GM12878 (cell line): ENCODE data around the gene IRGQ. TPM values are rescaled to one million over a fixed set of nuclear protein-coding genes. Genes with fewer than 3 reads are reported as not detected.

ENCODE experiments used
- ATAC-seq: fragments of 200-7000 bp; cut with Tn5 transposase; 3 replicates; pipeline ENCODE4 v1.9.1; 2020; ENCODE audit warnings: mild to moderate bottlenecking, moderate library complexity
- BruUV-seq: library from RNA; stranded (reverse); fragments of 400-500 nt; replicated peaks from 2 replicates; lab custom pipeline; 2021; lab: Mats Ljungman, UMichigan
- CTCF ChIA-PET: fragments of 300-600 bp; sonication (Branson Sonifier 250); formaldehyde crosslinking; extraction: SDS; loops from one replicate; lab custom pipeline; 2021; ENCODE audit warnings: inconsistent platforms; lab: Yijun Ruan, JAX
- POLR2A ChIA-PET: fragments of 350-600 bp; formaldehyde crosslinking; extraction: SDS; loops from one replicate; lab custom pipeline; 2021; ENCODE audit warnings: inconsistent platforms; lab: Charles Lee
- RAD21 ChIA-PET: fragments of 300-600 bp; sonication (Branson Sonifier 250); formaldehyde crosslinking; loops from one replicate; lab custom pipeline; 2023; ENCODE audit warnings: antibody characterized with exemption; ENCODE audit not compliant: unreplicated experiment; lab: Charles Lee
- SMC1A ChIA-PET: fragments of 300-600 bp; sonication (Branson Sonifier 250); formaldehyde crosslinking; loops from one replicate; lab custom pipeline; 2023; ENCODE audit not compliant: unreplicated experiment, uncharacterized antibody; lab: Charles Lee
- DNase-seq: peaks from one replicate; pipeline ENCODE4 v3.0.0-alpha.2; 2011; ENCODE audit warnings: low read depth, low spot score
- FAIRE-seq: peaks from 3 replicates; lab custom pipeline; 2011; peaks lifted over from hg19 to GRCh38; lab: Jason Lieb, UNC
- H2AFZ ChIP-seq: 2 replicates; pipeline ENCODE4 v1.6.0; 2011; ENCODE audit warnings: low read depth, low read length, control low read depth; ENCODE audit not compliant: control insufficient read depth
- H3K27ac ChIP-seq: 2 replicates; pipeline ENCODE4 v1.5.1; 2011; ENCODE audit warnings: control low read depth; ENCODE audit not compliant: control insufficient read depth, insufficient read depth
- H3K27me3 ChIP-seq, 2 experiments: replicated peaks in 1 of 2; 2 replicates each; pipeline versions ENCODE4 v1.6.0 to v1.6.1; 2011; ENCODE audit warnings: low read length in 1 of 2; ENCODE audit not compliant: control insufficient read depth in 2 of 2, insufficient read depth in 2 of 2
- H3K36me3 ChIP-seq, 2 experiments: 2 replicates each; pipeline ENCODE4 v1.5.1; 2011; ENCODE audit warnings: low read length in 1 of 2; ENCODE audit not compliant: control insufficient read depth in 2 of 2, insufficient read depth in 2 of 2
- H3K4me1 ChIP-seq: 2 replicates; pipeline ENCODE4 v1.6.1; 2011; ENCODE audit warnings: mild to moderate bottlenecking, low read length, moderate library complexity, mixed read lengths; ENCODE audit not compliant: control insufficient read depth, insufficient read depth
- H3K4me2 ChIP-seq: 2 replicates; pipeline ENCODE4 v1.6.0; 2011; ENCODE audit warnings: control low read depth; ENCODE audit not compliant: control insufficient read depth, insufficient read depth
- H3K4me3 ChIP-seq: fragments of 200-600 bp; sonication (generic); 2 replicates; pipeline ENCODE4 v1.5.1; 2016
- H3K79me2 ChIP-seq: 2 replicates; pipeline ENCODE4 v1.6.0; 2011; ENCODE audit warnings: low read length; ENCODE audit not compliant: control insufficient read depth, insufficient read depth
- H3K9ac ChIP-seq: 2 replicates; pipeline ENCODE4 v1.8.0; 2011; ENCODE audit warnings: low read length, control low read depth, mixed read lengths; ENCODE audit not compliant: control insufficient read depth, insufficient read depth
- H3K9me3 ChIP-seq: replicated peaks from 3 replicates; pipeline ENCODE4 v1.5.1; 2011; ENCODE audit warnings: mild to moderate bottlenecking, low read length; ENCODE audit not compliant: control insufficient read depth, insufficient read depth
- H4K20me1 ChIP-seq: 2 replicates; pipeline ENCODE4 v1.6.0; 2011; ENCODE audit not compliant: control insufficient read depth, insufficient read depth
- BCL3 ChIP-seq: IDR thresholded peaks from 2 replicates; pipeline ENCODE4 v1.6.1; 2011; ENCODE audit warnings: borderline replicate concordance, low read depth, mild to moderate bottlenecking, moderate library complexity, low read length; ENCODE audit not compliant: insufficient read depth, poor library complexity, severe bottlenecking
- MLLT1 ChIP-seq: fragments of 450-650 bp; IDR thresholded peaks from 2 replicates; pipeline ENCODE4 v1.6.1; 2016; ENCODE audit warnings: mild to moderate bottlenecking
- WGBS: methylation state at CpG from one replicate; pipeline ENCODE4 v1.1.6; 2016; ENCODE audit warnings: low lambda C conversion rate; ENCODE audit not compliant: insufficient replicate concordance, insufficient coverage; ENCODE audit errors: missing lambda C conversion rate; 5-methylcytosine and 5-hydroxymethylcytosine counted together
- in situ Hi-C: fragments of 300-500 bp; cut with MboI; formaldehyde crosslinking; loops from 9 replicates; pipeline ENCODE4 v1.14.3; 2018; ENCODE audit warnings: mixed read lengths
- intact Hi-C: fragments of 100-400 bp; cut with micrococcal nuclease; formaldehyde crosslinking; loops from one replicate; pipeline ENCODE4 v1.14.2; 2022; ENCODE audit not compliant: unreplicated experiment
- polyA plus RNA-seq, 11 experiments: library from polyadenylated mRNA; depleted of rRNA in 4 of 11; unstranded in 6 of 11; stranded (reverse) in 5 of 11; fragments of >200 nt; fragmentation: Nextera tagmentation in 4 of 11; fragmentation: Illumina TruSeq in 1 of 11; extraction: Ambion mirVana in 4 of 11; extraction: Trizol in 1 of 11; gene quantifications; 1 replicate in 1 of 11; 2 replicates in 10 of 11; pipeline versions ENCODE4 v1.2.1 to v1.2.3, GENCODE V29; 2011 to 2016; ENCODE audit warnings: inconsistent platforms in 2 of 11, missing spikeins in 2 of 11, low read depth in 1 of 11
- total RNA-seq, 4 experiments: library from RNA; depleted of rRNA in 3 of 4; stranded (reverse); fragments of >200 nt in 3 of 4; fragmentation: Illumina TruSeq in 1 of 4; extraction: Trizol in 1 of 4; gene quantifications; 2 replicates each; pipeline versions ENCODE4 v1.2.1 to v1.2.3, GENCODE V29; 2013 to 2021

Gene IRGQ
- total and polyA plus RNA-seq, 10 of the 15 experiments (the other 5 are each of a cell fraction or from before 2014, with no cell fraction given) = 3.3 to 20.8 (median 9.0) TPM

DNA sequence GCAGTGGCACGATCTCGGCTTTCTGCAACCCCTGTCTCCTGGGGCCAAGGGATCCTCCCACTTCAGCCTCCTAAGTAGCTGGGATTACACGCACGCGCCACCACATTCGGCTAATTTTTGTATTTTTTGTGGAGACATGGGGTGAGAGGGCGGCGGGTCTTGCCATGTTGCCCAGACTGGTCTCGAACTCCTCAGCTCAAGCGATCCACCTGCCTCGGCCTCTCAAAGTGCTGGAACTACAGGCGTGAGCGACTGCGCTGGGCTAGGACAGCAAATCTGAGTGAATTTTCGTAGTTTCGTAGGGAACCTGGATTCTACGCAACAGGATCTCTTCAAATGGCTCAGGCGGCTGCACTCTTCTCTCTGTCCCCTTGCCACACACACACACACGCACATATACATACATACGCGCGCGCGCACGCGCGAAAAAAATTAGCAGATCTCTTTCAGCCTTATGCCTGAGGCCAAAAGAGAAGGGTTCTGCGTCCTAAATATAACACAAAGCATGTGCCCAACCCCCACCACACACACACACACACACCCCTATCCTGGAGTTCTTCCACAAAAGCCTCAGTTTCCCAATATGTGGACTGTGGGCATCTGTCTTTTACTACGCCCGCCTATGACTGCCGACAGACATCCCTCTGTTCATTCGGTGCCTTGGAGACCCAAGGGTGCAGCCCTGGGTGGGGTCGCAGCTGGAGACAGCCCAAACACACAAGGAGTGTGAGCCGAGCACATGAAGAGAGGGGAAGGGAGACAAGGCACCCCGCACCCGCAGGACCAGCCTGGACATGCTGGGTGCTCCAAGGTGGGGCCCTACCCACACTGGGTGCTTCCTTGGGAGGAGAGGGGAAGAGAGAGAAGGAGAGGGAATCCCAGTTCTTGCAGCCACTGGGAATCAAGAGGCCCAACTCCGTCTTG is 19.7 kb downstream of the IRGQ start:
- no TSS peak for BruUV-seq
- Histone ChIP-seq H3K27ac (peak overlapping the region; percentile 13; the same call in 1 of the 2 replicates), H3K9ac (peak overlapping the region; percentile 32; the same call in 1 of the 2 replicates)
- TF ChIP-seq BCL3 (no peak), MLLT1 (peak; percentile 83)
- TF ChIP-seq, all 136 proteins: peak for 1
- intact Hi-C loops = loop anchor here (1.0 kb wide), 2 partner anchors 20 to 43 kb away; partner anchors contain the start of genes IRGQ, ZNF428 and ZNF576
- ChIA-PET CTCF (interaction anchor here (3.6 kb wide), 1 partner anchor 18 kb away, joined by 34 read pairs; no protein-coding TSS in a partner anchor), POLR2A (interaction anchor here (0.6 to 2.6 kb wide), 4 partner anchors 8 to 57 kb away, joined by 3 to 22 read pairs (median 10); partner anchors contain the start of genes IRGQ, ZNF575 and ZNF576), RAD21 (no interaction called here), SMC1A (interaction anchor here (1.6 to 3.1 kb wide), 3 partner anchors 19 to 21 kb away, joined by 3 to 25 read pairs (median 8); partner anchors contain the start of genes IRGQ and ZNF576)
- Histone ChIP-seq H3K9me3 (no peaks in the 10 kb centered on the region), H3K27me3 (no peaks in the 10 kb centered on the region), H3K4me2 (peak overlapping the region; percentile 67), H3K36me3 (no peaks in the 10 kb centered on the region), H3K4me1 (peaks cover 5% of the 10 kb centered on the region), H4K20me1 (no peaks in the 10 kb centered on the region), H3K4me3 (peak overlapping the region; percentile 66; the same call in 1 of the 2 replicates), H3K79me2 (peaks cover 9% of the 10 kb centered on the region), H2AFZ (peak overlapping the region; percentile 52)
- DNase-seq (no peak), FAIRE-seq (no peak), ATAC-seq (peak; percentile 4; the same call in 1 of the 3 replicates)
- in situ Hi-C loops = no loop called here
- WGBS = 73% methylated on average over 37 of the region's 37 CpGs
